WTC11 (cell line): ENCODE measurements around the gene TEDC2.
"Not testable (repeated sequence)": the region's sequence is repeated elsewhere in the genome, so short reads cannot be mapped to it uniquely, and the experiment has no call there.

Source experiments
- CTCF ChIP-seq: fragments of 200-600 bp; IDR thresholded peaks from 2 replicates; pipeline ENCODE4 v1.8.0; 2022; ENCODE audit warnings: antibody characterized with exemption
- FOXJ3 ChIP-seq: sonication (generic); formaldehyde crosslinking; IDR thresholded peaks from 2 replicates; pipeline ENCODE4 v1.9.0; 2021; ENCODE audit warnings: missing genetic modification reagents, mild to moderate bottlenecking, borderline replicate concordance
- USF2 ChIP-seq: sonication (generic); formaldehyde crosslinking; IDR thresholded peaks from 2 replicates; pipeline ENCODE4 v1.8.1; 2023; ENCODE audit warnings: mild to moderate bottlenecking, missing genetic modification reagents, moderate library complexity

- TF ChIP-seq USF2 (CRISPR knock-in tag); CTCF; FOXJ3 (CRISPR knock-in tag): not testable (repeated sequence)
Observed at GRCh38 chr16:2479996-2480395, 20.1 kb downstream of the TEDC2 start.
